ENCODE results near the gene LMAN1L.

GRCh38 chr15:74855857-74856256 is 43.2 kb downstream of the LMAN1L start:
- TF ChIP-seq CTCF (IDR thresholded peaks at IDR 0.05): no peak
- no peak for TF ChIP-seq POLR2AphosphoS5 (IDR thresholded peaks at IDR 0.05; ENCODE audit: insufficient read depth in 1 of 2, low read depth in 1 of 2)

All from vagina (tissue), 2 donors.